ENCODE data around the gene VAT1L. TPM values are rescaled to one million over a fixed set of nuclear protein-coding genes. Genes with fewer than 3 reads are reported as not detected.

VAT1L gene
- total RNA-seq, 4 donors from 2014 or later: 0.89 to 4.7 (median 2.3) TPM

GRCh38 chr16:77793417-77793816, 5.1 kb downstream of the VAT1L start:
- Histone ChIP-seq H3K9me3 (no peaks in the 10 kb centered on the region), H3K4me3 (no peak overlapping the region), H3K36me3 (no peaks in the 10 kb centered on the region), H3K27me3 (peaks cover 68% of the 10 kb centered on the region), H3K4me1 (peaks cover 0 to 11% (median 4%) of the 10 kb centered on the region in 3 donors), H3K27ac (no peak overlapping the region)
- WGBS, 2 donors (ENCODE audit: low coverage in 1 of 2): 60% methylated on average over 2 of the region's 2 CpGs; no CpG with 5 or more reads in 1 of the 2 donors
- TF ChIP-seq EP300 (IDR thresholded peaks at IDR 0.05) (no peak), POLR2A (IDR thresholded peaks at IDR 0.05) (no peak), CTCF (IDR thresholded peaks at IDR 0.05) (no peak), POLR2AphosphoS5 (IDR thresholded peaks at IDR 0.05) (no peak)
- ATAC-seq: no peak

GRCh38 chr16:77794586-77794985, 6.2 kb downstream of the VAT1L start:
- Histone ChIP-seq H3K4me1 (no peaks in the 10 kb centered on the region), H3K36me3 (no peaks in the 10 kb centered on the region), H3K27ac (no peak overlapping the region), H3K27me3 (peaks cover 57% of the 10 kb centered on the region), H3K4me3 (no peak overlapping the region), H3K9me3 (no peaks in the 10 kb centered on the region)
- TF ChIP-seq EP300 (IDR thresholded peaks at IDR 0.05): no peak
- TF ChIP-seq POLR2AphosphoS5 (IDR thresholded peaks at IDR 0.05): no peak
- no peak for TF ChIP-seq POLR2A (IDR thresholded peaks at IDR 0.05)
- no peak for TF ChIP-seq CTCF (IDR thresholded peaks at IDR 0.05)
- ATAC-seq: no peak
- 77 to 79% methylated on average over 3 of the region's 3 CpGs for WGBS, 2 donors (ENCODE audit: low coverage in 1 of 2)

- H3K9me3 ChIP-seq: no peaks in the 10 kb centered on the region
- ATAC-seq: no peak
- no peak for TF ChIP-seq EP300 (IDR thresholded peaks at IDR 0.05)
- TF ChIP-seq CTCF (IDR thresholded peaks at IDR 0.05): no peak
- no peak for TF ChIP-seq POLR2AphosphoS5 (IDR thresholded peaks at IDR 0.05)
- no peak for TF ChIP-seq POLR2A (IDR thresholded peaks at IDR 0.05)
- no peak overlapping the region for H3K27ac ChIP-seq
- peaks cover 14% of the 10 kb centered on the region for H3K27me3 ChIP-seq
- no peak overlapping the region for H3K4me3 ChIP-seq
- no peaks in the 10 kb centered on the region for H3K36me3 ChIP-seq
- WGBS, 2 donors (ENCODE audit: low coverage in 1 of 2): 93 to 100% methylated on average over 4 to 8 of the region's 8 CpGs
- H3K4me1 ChIP-seq: no peaks in the 10 kb centered on the region
These were observed 13.5 kb downstream of the VAT1L start for GRCh38 chr16:77801817-77802216.

- Histone ChIP-seq H3K36me3 (no peaks in the 10 kb centered on the region), H3K4me3 (no peak overlapping the region), H3K9me3 (no peaks in the 10 kb centered on the region), H3K4me1 (no peaks in the 10 kb centered on the region), H3K27me3 (peaks cover 26% of the 10 kb centered on the region), H3K27ac (no peak overlapping the region)
- TF ChIP-seq EP300 (IDR thresholded peaks at IDR 0.05) (no peak), POLR2AphosphoS5 (IDR thresholded peaks at IDR 0.05) (no peak), CTCF (IDR thresholded peaks at IDR 0.05) (no peak), POLR2A (IDR thresholded peaks at IDR 0.05) (no peak)
- WGBS, 2 donors (ENCODE audit: low coverage in 1 of 2): 47 to 54% methylated on average over 8 to 9 of the region's 10 CpGs
- ATAC-seq: no peak
These were observed 17.0 kb downstream of the VAT1L start for GRCh38 chr16:77805398-77805797.

- TF ChIP-seq POLR2A (IDR thresholded peaks at IDR 0.05): no peak
- TF ChIP-seq CTCF (IDR thresholded peaks at IDR 0.05): no peak
- TF ChIP-seq POLR2AphosphoS5 (IDR thresholded peaks at IDR 0.05): no peak
- no peak for TF ChIP-seq EP300 (IDR thresholded peaks at IDR 0.05)
- no peaks in the 10 kb centered on the region for H3K36me3 ChIP-seq
- no peak for ATAC-seq
- H3K4me3 ChIP-seq: no peak overlapping the region
- no peaks in the 10 kb centered on the region for H3K4me1 ChIP-seq
- no peaks in the 10 kb centered on the region for H3K9me3 ChIP-seq
- 100% methylated on average over 1 of the region's 1 CpG; no CpG with 5 or more reads in 1 of the 2 donors for WGBS, 2 donors (ENCODE audit: low coverage in 1 of 2)
- H3K27me3 ChIP-seq: peaks cover 30% of the 10 kb centered on the region
- no peak overlapping the region for H3K27ac ChIP-seq
These were observed 18.7 kb downstream of the VAT1L start for GRCh38 chr16:77807021-77807420.
